B cell (primary cell): ENCODE data around the gene CHAT.

ENCODE experiments used
- CTCF ChIP-seq: fragments of 200-600 bp; IDR thresholded peaks from one replicate; pipeline ENCODE4 v1.8.0; 2022; ENCODE audit warnings: antibody characterized with exemption, mild to moderate bottlenecking
- EZH2 ChIP-seq: IDR thresholded peaks from 2 replicates; pipeline ENCODE4 v1.6.1; 2012; ENCODE audit warnings: borderline replicate concordance, low read depth, mild to moderate bottlenecking, moderate library complexity, low read length; ENCODE audit not compliant: insufficient read depth, poor library complexity, severe bottlenecking

GRCh38 chr10:49713266-49713665, 99.4 kb downstream of the CHAT start:
- TF ChIP-seq CTCF (no peak), EZH2 (no peak)
